Retinal pigment epithelial cell (primary cell): Measurements from ENCODE around the gene METRN.
"Not testable (repeated sequence)": the region's sequence is repeated elsewhere in the genome, so short reads cannot be mapped to it uniquely, and the experiment has no call there.

ENCODE experiments used
- DNase-seq: peaks from one replicate; pipeline ENCODE4 v3.0.0-alpha.2; 2010; ENCODE audit warnings: low read depth
- H3K4me3 ChIP-seq: 2 replicates; pipeline ENCODE4 v1.5.1; 2011; ENCODE audit warnings: mild to moderate bottlenecking, low read length, control low read depth, moderate library complexity
- TF ChIP-seq, protein P1 (sequence below): conservative IDR thresholded peaks from 2 replicates; pipeline ENCODE4 v1.5.1; 2011; ENCODE audit warnings: low read depth, low read length, control low read depth, inconsistent platforms

METRN gene

DNA sequence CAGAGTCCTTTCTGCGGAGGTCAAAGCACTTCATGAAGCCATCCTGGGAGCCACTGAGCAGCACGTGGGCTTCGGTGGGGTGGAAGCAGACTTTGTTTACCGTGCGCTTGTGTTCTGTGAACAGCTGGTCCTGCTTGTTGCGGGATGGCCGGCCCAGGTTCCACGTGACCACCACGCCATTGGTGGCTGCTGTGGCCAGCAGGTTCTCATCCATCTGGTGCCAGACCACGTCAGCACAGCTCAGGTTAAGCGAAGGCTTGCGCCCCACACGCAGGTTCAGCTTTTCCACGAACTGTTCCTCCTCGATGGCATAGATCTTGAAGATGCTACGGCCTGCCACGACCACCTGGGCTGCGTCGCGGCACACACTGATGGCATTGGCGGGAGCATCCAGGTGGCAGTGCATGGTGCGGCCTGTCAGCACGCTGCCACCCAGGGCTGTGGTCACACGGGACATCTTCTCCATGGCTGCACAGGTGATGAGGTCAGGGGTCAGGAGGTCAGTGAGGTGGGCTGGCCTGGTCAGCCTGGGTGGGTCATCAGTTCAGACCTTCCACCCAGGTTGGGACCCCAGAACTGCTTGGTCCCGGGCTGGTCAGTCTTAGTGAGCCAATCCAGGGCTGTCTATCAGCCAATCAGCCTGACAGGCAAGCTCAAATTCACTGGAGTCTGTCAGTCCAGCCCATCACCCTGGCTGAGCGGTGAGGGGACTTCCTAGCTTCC lies 25.6 kb upstream of the METRN start:
- peak overlapping the region; percentile 78 for H3K4me3 ChIP-seq
- no peak for DNase-seq
- TF ChIP-seq, protein P1, sequence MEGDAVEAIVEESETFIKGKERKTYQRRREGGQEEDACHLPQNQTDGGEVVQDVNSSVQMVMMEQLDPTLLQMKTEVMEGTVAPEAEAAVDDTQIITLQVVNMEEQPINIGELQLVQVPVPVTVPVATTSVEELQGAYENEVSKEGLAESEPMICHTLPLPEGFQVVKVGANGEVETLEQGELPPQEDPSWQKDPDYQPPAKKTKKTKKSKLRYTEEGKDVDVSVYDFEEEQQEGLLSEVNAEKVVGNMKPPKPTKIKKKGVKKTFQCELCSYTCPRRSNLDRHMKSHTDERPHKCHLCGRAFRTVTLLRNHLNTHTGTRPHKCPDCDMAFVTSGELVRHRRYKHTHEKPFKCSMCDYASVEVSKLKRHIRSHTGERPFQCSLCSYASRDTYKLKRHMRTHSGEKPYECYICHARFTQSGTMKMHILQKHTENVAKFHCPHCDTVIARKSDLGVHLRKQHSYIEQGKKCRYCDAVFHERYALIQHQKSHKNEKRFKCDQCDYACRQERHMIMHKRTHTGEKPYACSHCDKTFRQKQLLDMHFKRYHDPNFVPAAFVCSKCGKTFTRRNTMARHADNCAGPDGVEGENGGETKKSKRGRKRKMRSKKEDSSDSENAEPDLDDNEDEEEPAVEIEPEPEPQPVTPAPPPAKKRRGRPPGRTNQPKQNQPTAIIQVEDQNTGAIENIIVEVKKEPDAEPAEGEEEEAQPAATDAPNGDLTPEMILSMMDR = no peak

DNA sequence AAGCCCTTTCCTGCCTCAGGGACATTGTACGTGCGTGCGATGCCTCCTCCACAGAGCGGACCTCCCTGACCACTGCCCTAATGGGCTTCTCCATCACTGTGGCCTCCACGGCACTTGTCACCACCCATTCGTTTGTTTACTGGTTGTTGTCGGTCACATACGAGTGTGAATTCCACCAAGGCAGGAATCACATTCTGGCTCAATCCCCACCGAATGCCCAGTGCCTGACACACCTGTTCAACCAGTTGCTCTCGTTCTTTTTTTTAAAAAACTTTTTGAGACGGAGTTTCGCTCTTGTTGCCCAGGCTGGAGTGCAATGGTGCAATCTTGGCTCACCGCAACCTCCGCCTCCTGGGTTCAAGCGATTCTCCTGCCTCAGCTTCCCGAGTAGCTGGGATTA lies 23.7 kb upstream of the METRN start:
- DNase-seq = not testable (repeated sequence)

DNA sequence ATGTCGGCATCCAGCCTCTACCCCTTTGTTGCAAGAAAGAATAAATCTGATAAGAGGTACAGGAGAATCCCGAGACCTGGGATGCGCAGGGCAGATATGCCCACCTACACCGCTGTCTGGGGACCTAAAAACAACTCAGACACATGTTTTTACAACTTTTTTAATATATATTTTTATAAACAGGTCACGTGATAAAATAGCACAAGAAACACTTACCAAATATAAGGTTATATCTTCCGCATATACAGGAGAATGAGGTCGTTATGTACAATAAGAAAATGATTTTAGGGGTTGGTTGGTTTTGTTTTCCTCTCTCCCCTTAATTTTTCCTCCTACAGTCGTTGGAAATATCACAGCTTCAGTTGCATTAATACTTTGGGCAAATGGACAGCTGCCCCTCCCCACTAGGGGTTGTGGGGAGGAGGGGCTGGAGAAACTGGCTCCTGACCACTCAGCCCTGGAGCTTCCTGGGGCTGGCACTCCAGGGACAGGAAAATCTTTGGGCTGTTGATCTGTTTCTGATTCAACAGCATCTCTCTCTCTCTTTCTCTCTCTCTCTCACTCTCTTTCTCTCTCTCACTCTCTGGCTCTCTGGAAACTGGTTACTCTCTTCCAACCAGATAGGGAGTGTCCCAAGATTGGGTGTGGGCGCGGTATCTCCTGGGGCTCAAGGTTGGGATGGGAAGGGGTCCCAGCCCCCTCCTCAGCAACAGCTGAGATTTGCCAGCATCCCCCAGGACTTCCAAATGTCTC lies 22.4 kb upstream of the METRN start:
- TF ChIP-seq, protein P1 = no peak
- no peak for DNase-seq
- H3K4me3 ChIP-seq = no peak overlapping the region

More for the DNA sequence above, 23.7 kb upstream of the METRN start:
- not testable (repeated sequence) for H3K4me3 ChIP-seq

DNA sequence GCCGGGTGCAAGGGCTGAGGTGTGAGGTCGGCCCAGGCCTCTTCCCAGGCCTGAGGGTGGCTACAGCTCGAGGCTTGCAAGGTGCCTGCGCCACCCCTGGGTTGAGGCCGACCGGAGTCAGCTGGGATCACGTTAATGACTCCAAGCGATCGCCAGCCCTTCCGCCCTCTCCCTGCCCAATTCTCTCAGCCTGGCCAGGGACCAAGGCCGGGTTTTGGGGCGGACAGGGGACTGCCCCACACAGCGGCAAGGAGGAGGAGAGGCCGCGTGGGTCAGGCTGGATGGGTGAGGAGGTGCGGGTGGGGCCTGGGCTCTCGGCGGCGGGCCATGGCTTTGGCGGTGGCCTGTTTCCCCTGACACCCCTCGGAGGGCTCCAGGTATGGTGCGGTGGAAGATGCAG lies 21.6 kb upstream of the METRN start:
- TF ChIP-seq, protein P1 = no peak
- DNase-seq = no peak
- H3K4me3 ChIP-seq = no peak overlapping the region

DNA sequence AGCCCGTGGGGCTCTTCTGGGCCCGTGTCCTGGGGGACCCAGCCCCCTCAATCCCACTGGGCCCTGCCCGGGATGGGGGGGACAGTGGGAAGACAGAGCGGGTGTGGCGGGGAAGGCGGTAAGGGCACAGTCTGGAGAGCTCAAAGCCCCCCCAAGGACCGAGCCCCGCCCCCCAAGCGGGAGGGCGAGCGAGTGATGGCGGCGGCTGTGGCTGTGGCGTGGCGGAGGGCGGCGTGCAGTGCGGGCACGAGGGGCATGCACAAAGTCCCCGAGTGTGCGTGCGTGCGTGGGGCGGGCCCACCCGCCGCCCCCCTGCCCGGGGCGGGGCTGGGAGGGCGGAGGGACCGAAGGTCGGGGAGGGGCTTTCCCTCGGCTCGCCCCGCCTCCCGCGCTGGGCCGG lies 21.2 kb upstream of the METRN start:
- DNase-seq = no peak
- TF ChIP-seq, protein P1 = no peak
- no peak overlapping the region for H3K4me3 ChIP-seq

DNA sequence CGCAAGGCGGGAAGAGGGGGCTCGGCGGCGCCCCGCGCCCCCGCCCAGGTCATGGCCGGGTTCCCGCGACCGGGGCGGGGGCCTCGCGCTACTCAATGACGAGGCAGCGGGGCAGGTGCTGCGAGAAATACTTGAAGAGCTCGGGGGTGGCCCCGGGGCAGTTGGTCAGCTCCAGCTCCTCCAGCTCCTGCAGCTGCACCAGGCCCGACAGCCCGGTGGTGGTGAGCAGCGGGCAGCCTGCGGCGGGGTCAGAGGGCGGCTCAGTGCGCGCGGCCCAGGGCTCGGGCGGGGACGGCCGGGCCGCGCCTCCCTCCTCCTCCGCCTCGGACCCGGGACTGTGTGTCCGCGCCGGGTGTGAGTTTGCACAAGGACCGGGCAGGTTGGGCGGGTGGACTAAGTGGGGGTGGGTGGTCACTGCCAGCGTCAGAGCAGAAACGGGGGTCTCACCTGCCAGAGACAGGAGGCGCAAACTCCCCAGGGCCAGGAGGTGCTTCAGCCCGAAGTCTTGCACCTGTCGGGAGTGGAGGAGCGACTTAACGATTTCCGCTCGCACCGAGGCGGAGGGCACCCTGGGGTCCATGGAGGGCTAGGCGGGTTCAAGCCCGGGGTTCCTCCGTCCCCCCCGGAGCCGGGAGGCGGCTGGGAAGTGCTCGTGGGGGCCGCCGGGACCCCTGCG lies 20.6 kb upstream of the METRN start:
- H3K4me3 ChIP-seq = no peak overlapping the region
- TF ChIP-seq, protein P1 = no peak
- no peak for DNase-seq

DNA sequence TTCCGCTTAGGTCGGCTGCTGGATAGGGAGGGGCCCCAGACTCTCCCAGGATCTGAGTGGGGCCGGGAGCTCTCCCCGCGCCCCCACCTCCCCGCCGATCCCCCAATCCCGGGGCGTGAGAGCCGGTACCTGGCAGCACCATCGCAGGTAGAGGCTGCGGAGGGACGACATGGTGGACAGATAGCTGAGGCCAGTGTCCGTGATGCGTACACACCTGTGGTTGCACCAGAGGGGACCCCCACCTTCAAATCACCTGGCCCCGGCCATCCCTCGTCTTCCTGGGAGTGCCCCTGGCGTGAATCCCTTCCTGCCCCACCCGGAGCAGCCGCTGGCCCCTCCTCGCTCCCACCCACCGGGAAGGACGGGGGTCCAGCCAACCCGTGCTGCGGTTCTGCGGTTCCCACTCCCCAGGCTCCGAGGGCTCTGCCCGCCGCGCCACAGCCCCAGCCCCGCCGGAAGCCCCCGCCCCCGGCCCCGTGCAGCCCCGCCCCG lies 20.0 kb upstream of the METRN start:
- no peak overlapping the region for H3K4me3 ChIP-seq

More for the DNA sequence above, 20.0 kb upstream of the METRN start:
- TF ChIP-seq, protein P1 = no peak
- no peak for DNase-seq
